Measurements from ENCODE around the gene TBX10. TPM values are rescaled to one million over a fixed set of nuclear protein-coding genes. Genes with fewer than 3 reads are reported as not detected.
A peak's percentile ranks its signal among the peaks of the same experiment; 100 is the strongest.

Gene TBX10
- total and polyA plus RNA-seq, 2 experiments from 2014 or later = not detected

- WGBS, 2 experiments (ENCODE audit: low coverage in 1 of 2, low lambda C conversion rate in 2 of 2, missing lambda C conversion rate in 2 of 2) = 0 to 1% methylated on average over 2 to 64 of the region's 70 CpGs
- no peaks in the 10 kb centered on the region for H3K36me3 ChIP-seq (ENCODE audit: low read depth)
- peak; percentile 100 for DNase-seq
- in situ Hi-C loops (cut with MboI) = no loop called here
- H3K79me2 ChIP-seq (ENCODE audit: insufficient read depth) = no peaks in the 10 kb centered on the region
- peak overlapping the region; percentile 79 for H3K4me3 ChIP-seq
- TF ChIP-seq EZH2 (IDR thresholded peaks at IDR 0.05; ENCODE audit: insufficient read depth, poor library complexity, severe bottlenecking) (no peak), EZH2phosphoT487 (IDR thresholded peaks at IDR 0.05; ENCODE audit: insufficient read depth, low read depth) (no peak)
- H3K27ac ChIP-seq = peak overlapping the region; percentile 33
- peak overlapping the region; percentile 77 for H3K9ac ChIP-seq
- no peaks in the 10 kb centered on the region for H3K27me3 ChIP-seq (replicated peaks; ENCODE audit: insufficient read depth)
- no peaks in the 10 kb centered on the region for H3K9me2 ChIP-seq (ENCODE audit: insufficient read depth)
- peak overlapping the region; percentile 88 for H3K4me2 ChIP-seq (ENCODE audit: unreplicated experiment)
- no peaks in the 10 kb centered on the region for H3F3A ChIP-seq (ENCODE audit: insufficient read depth)
- H4K20me1 ChIP-seq (ENCODE audit: insufficient read depth) = no peaks in the 10 kb centered on the region
- no peaks in the 10 kb centered on the region for H3K4me1 ChIP-seq (ENCODE audit: insufficient read depth)
- peak overlapping the region; percentile 91 for H2AFZ ChIP-seq
- no peaks in the 10 kb centered on the region for H3K9me3 ChIP-seq (ENCODE audit: low read depth)
Observed at GRCh38 chr11:67630228-67630942, 9.2 kb downstream of the TBX10 start.

GRCh38 chr11:67629386-67630227 is 10.0 kb downstream of the TBX10 start, which contains the start of gene NUDT8:
TSS of gene NUDT8 (minus strand) at chr11:67629937. CDS start at chr11:67629911, 26 bp downstream.
- WGBS, 2 experiments (ENCODE audit: low coverage in 1 of 2, low lambda C conversion rate in 2 of 2, missing lambda C conversion rate in 2 of 2) = 1% methylated on average over 64 to 96 of the region's 102 CpGs
- no peaks in the 10 kb centered on the region for H3K27me3 ChIP-seq (replicated peaks; ENCODE audit: insufficient read depth)
- peak within 1 kb of the TSS; percentile 79 for H3K4me3 ChIP-seq
- no peaks in the 10 kb centered on the region for H3K9me2 ChIP-seq (ENCODE audit: insufficient read depth)
- no peaks in the 10 kb centered on the region for H4K20me1 ChIP-seq (ENCODE audit: insufficient read depth)
- no peaks in the 10 kb centered on the region for H3K79me2 ChIP-seq (ENCODE audit: insufficient read depth)
- peak within 1 kb of the TSS; percentile 77 for H3K9ac ChIP-seq
- no peaks in the 10 kb centered on the region for H3K9me3 ChIP-seq (ENCODE audit: low read depth)
- no peaks in the 10 kb centered on the region for H3K4me1 ChIP-seq (ENCODE audit: insufficient read depth)
- in situ Hi-C loops (cut with MboI) = no loop called here
- H3K27ac ChIP-seq = peak within 1 kb of the TSS; percentile 33
- no peaks in the 10 kb centered on the region for H3F3A ChIP-seq (ENCODE audit: insufficient read depth)
- peak within 1 kb of the TSS; percentile 91 for H2AFZ ChIP-seq
- peak within 1 kb of the TSS; percentile 88 for H3K4me2 ChIP-seq (ENCODE audit: unreplicated experiment)
- peak; percentile 92 for DNase-seq
- no peaks in the 10 kb centered on the region for H3K36me3 ChIP-seq (ENCODE audit: low read depth)
- no peak for TF ChIP-seq EZH2 (IDR thresholded peaks at IDR 0.05; ENCODE audit: insufficient read depth, poor library complexity, severe bottlenecking)
- TF ChIP-seq EZH2phosphoT487 (IDR thresholded peaks at IDR 0.05; ENCODE audit: insufficient read depth, low read depth) = no peak

GRCh38 chr11:67628710-67629385 is 10.7 kb downstream of the TBX10 start:
- H4K20me1 ChIP-seq (ENCODE audit: insufficient read depth) = no peaks in the 10 kb centered on the region
- no peaks in the 10 kb centered on the region for H3K79me2 ChIP-seq (ENCODE audit: insufficient read depth)
- H2AFZ ChIP-seq = no peak overlapping the region
- no peaks in the 10 kb centered on the region for H3K36me3 ChIP-seq (ENCODE audit: low read depth)
- peak overlapping the region; percentile 71; the same call in 1 of the 2 replicates for H3K4me3 ChIP-seq
- no peak overlapping the region; the same call in 1 of the 2 replicates for H3K9ac ChIP-seq
- no peak for DNase-seq
- no peak for TF ChIP-seq EZH2phosphoT487 (IDR thresholded peaks at IDR 0.05; ENCODE audit: insufficient read depth, low read depth)
- no peaks in the 10 kb centered on the region for H3K4me1 ChIP-seq (ENCODE audit: insufficient read depth)
- no peaks in the 10 kb centered on the region for H3F3A ChIP-seq (ENCODE audit: insufficient read depth)
- WGBS, 2 experiments (ENCODE audit: low coverage in 1 of 2, low lambda C conversion rate in 2 of 2, missing lambda C conversion rate in 2 of 2) = 33 to 34% methylated on average over 21 to 25 of the region's 25 CpGs
- H3K27ac ChIP-seq = no peak overlapping the region
- in situ Hi-C loops (cut with MboI) = no loop called here
- no peak overlapping the region for H3K4me2 ChIP-seq (ENCODE audit: unreplicated experiment)
- no peaks in the 10 kb centered on the region for H3K9me2 ChIP-seq (ENCODE audit: insufficient read depth)
- no peaks in the 10 kb centered on the region for H3K27me3 ChIP-seq (replicated peaks; ENCODE audit: insufficient read depth)
- no peaks in the 10 kb centered on the region for H3K9me3 ChIP-seq (ENCODE audit: low read depth)
